CD4-positive, alpha-beta T cell treated with Interleukin-6 at 100 ng/mL for 8 hours (primary cell): ENCODE data around the gene PRDX5.

Experiments
- DNase-seq: peaks from one replicate; pipeline ENCODE4 v3.0.0-alpha.2; 2020; ENCODE audit warnings: mixed read lengths, low spot score

Gene PRDX5

GRCh38 chr11:64317961-64318765 lies at the start of gene PRDX5:
Gene PRDX5 (plus strand): TSS chr11:64318121. CDS start chr11:64318216, 95 bp downstream.
- DNase-seq, result peak; percentile 97

- DNase-seq, result peak; percentile 39
Observed at GRCh38 chr11:64268893-64269539, 48.9 kb upstream of the PRDX5 start.

DNA sequence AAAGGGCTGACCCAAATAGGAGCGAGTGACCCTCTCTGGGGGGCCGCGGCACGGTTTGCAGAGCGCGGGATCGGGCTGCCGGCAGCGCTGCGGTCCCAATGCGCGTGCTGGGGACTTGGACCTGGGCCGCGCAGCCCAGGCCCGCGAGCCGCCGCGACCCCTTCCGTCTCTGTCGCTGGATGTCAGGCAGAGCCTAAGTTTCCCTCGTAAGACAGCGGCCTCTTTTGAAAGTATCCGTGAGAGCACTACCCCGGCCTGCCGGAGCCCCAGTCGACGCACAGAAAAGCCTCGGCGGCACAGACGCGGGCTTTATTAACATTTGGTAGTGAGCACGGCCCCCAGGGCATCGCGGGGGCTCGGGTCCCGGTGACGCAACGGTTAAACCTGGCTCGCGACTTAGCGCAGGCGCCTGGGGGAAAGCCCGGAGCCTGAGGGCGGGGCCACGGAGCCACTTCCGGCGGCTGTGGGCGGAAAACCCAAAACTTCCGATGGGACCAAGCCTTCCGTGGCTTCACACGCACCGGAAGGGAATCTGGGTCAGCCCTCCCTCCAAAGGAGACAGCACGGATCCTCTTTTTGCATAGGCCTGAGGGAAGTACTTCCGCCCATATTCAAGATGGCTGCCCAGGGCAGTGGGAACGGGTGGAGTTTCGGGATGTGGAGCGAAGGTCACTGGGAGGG lies 48.2 kb upstream of the PRDX5 start:
- peak; percentile 98 for DNase-seq

DNA sequence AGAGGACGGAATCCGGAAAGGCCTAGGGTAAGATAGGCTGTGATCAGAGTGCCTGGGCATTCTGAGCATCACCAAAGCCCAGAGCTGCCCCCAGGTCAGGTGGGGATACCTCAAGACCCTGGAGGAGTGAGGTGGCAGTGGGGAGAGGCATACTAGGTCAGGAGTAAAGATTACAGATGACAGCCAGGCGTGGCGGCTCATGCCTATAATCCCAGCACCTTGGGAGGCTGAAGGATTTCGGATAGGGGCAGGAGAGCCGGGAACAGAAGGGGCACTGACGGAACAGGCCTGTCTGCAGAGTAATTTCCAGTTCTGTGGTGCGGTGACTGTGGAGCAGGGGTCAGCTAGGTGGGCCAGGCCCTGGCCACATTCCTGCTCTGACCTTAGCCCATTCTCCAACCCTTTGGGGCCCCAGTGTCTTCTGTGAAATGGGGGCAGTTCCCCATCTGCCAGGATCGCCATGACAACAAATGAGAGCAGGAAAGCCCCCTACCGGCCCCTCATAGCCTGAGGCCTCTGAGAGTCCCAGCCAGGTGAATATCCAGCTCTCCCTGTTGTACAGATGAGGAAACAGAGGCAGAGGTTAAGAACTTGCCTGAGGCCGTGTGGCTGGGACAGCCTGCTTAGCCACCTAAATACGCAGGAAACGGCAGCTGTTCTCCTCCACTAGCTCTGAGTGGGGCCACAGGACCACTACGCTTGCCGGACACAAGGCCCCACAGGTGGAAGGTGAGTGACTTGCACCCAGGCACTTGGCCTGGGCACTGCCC lies 42.7 kb upstream of the PRDX5 start:
- DNase-seq, result no peak

GRCh38 chr11:64275841-64276240 lies 42.1 kb upstream of the PRDX5 start:
- DNase-seq, result no peak

DNA sequence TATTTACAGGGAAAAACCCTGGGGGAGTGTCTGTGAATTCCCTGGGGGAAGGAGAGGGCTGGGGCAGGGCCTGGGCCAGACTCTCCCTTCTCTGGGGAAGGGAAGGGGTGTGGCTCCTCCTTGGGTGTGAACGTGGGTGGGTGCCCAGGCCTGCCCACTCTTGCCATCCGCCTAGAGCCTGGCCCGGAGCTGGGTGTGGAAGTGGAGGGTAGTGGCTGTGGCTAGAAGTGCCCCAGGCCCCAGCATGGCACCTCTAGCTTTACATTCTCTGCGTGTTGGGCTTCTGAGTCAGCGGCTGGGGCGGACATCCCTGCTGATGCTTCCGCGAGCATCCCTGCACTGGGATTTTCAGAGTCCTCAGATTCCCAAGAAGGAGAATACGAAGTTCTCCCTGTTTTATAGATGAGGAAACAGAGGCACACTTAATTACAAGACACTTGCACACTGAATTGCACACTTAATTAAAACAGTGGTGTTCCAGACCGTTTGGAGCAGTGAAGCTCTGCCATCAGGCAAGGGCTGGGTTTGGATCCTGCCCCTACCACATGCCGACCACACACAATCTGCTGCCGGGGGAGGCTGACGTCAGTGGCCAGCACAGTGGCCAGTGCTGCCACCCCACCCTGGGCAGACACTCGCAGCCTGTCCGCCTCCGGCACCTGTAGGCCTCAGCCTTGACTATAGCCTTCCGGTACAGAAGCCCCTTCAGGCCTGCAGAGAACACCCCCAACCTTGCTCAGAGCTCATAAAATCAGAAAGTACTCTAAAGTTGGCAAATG lies 41.1 kb upstream of the PRDX5 start:
- no peak for DNase-seq

DNA sequence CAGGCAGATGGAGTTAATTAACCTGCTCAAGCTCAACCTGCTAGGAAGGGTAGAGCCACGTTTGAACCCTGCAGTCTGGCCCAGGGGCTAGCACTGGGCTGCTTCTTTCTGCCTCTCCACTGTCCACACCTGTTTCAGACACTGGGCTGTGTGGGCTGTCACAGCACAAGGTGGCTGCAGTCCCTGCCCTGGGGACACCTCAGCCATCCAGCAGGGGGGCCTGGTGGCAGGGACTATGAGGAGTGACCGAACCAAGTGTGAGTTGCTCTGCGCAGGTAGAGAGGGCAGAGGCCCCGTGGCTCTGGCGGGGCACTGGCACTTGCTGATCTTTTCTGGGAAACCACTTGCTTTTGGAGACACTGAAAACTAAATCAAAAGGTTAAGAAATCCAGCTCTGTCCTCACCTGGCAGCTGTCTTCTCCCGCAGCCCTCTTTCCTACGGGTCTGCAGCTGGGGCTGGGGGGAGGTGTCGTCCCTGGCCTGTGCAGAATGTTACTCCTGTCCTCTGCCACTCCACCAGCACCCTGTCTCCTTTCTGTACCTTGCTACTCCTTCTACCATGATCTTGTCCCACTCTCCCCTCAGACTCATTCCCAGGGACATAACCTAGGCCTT lies 39.2 kb upstream of the PRDX5 start:
- DNase-seq, result no peak

- DNase-seq, result no peak
Observed at GRCh38 chr11:64281957-64282770, 35.8 kb upstream of the PRDX5 start.

DNA sequence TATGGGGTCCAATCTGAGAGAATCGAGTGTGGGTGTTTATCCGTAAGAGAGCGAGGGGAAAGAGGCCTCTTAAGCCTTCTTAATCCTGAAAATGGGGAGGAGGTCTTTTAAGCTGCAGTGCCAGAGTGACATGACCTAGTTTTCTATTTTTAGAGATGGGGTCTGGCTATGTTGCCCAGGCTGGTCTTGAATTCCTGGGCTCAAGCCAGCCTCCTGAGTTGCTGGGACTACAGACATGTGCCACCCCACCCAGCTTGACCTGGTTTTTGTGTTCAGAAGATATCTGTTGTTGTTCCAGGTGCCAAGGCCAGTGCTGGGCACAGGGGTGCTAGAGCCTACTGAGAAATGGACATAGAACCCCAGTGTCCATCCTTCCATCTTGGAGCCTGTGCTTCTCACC lies 34.8 kb upstream of the PRDX5 start:
- DNase-seq, result no peak

GRCh38 chr11:64284048-64284961 lies 33.6 kb upstream of the PRDX5 start, which contains the start of gene BAD:
Gene BAD (minus strand): TSS chr11:64284665. CDS start chr11:64284368, 297 bp downstream.
- peak; percentile 93 for DNase-seq

DNA sequence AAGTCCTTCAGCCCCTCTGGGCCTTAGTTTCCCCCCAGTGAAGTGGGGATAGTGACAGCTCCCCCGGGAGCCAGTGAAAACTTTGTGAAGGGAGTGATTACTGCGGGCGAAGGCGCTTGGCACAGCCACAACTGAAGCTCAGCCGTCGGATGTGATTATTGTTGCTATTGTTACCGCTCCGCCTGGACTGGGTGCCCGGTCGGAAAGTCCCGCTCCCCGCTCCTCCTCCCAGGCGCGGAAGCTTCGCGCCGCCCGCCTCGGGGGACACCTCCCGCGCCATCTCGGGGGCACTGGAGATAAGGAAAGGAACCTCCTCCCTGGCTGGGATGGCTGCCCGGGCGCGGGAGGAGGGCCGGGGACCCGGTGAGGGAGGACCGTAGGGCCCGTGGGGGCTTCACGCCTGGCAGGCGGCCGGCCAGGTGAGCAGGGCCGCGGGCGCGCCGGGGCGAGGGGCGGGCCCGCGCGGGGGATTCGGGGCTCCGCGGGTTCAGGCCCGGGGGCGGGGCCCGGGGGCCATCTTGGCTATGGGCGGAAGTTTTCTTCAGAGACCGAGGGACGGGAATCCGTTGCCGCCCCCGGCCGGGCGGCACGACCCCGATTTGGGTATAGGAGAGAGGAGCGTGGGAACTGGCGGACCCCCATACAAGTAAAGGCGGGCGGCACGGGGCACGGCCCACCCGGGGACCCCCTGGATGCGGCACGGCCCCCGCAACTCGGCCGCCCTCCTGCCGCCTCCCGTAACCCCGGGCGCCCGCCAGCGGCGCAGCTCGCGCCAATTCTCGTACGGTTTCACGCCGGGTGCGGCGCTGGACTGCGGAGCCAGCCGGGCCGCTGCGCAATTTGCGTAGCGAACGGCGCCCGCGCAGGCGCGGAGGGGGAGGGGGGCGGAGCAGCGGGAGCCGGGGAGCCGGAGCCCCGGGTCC lies 32.7 kb upstream of the PRDX5 start, which contains the start of gene GPR137:
GPR137 (plus strand) TSS at position 887 of the 923 bp plus-strand sequence. CDS start 677 bp downstream, outside the sequence.
- DNase-seq, result peak; percentile 85

DNA sequence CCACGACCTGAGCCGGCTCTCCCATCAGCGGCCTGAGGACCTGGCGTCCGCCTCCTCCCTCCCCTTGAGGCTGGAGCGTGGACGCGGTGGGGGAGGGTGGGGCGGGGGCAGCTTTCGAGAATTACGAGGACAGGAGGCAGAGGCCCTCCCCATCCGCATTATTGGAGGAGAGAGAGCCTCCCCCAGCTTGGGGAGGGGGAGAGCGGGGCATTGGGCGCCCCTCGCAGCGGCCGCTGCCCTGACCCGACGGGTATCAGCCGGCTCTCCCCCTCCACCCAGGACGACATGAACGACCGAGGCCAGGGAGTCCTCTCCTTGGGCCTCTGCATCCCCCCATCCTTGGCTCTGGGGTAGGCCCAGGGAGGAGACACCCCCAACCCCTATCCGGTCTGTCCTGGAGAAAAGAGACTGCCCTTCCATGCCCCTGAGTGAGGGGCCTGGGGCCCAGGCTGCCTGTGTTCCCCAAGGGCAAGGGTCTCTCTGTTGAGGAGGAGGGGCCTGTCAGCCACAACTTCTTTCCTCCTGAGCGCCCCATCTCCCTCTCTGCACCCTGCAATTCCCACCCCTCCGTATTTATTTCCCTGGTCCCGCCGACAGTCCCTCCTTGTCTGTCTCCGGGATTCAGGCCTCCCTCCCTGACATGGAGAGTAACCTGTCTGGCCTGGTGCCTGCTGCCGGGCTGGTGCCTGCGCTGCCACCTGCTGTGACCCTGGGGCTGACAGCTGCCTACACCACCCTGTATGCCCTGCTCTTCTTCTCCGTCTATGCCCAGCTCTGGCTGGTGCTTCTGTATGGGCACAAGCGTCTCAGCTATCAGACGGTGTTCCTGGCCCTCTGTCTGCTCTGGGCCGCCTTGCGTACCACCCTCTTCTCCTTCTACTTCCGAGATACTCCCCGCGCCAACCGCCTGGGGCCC lies 31.8 kb upstream of the PRDX5 start:
- DNase-seq, result no peak

DNA sequence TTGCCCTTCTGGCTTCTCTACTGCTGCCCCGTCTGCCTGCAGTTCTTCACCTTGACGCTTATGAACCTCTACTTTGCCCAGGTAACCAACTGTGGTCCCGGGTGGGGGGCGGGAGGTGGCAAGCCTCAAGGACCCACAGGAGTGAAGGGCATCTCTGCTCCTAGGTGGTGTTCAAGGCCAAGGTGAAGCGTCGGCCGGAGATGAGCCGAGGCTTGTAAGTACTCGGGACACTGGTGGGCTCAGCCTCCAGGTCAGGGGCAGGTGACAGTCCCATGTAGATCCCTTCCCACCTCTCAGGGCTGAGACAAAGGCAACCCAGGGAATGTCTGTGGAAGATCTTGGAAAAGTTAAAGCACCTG lies 31.1 kb upstream of the PRDX5 start:
- no peak for DNase-seq

- no peak for DNase-seq
Observed at GRCh38 chr11:64287676-64288352, 30.1 kb upstream of the PRDX5 start.

- no peak for DNase-seq
Observed at GRCh38 chr11:64288353-64288750, 29.6 kb upstream of the PRDX5 start.

DNA sequence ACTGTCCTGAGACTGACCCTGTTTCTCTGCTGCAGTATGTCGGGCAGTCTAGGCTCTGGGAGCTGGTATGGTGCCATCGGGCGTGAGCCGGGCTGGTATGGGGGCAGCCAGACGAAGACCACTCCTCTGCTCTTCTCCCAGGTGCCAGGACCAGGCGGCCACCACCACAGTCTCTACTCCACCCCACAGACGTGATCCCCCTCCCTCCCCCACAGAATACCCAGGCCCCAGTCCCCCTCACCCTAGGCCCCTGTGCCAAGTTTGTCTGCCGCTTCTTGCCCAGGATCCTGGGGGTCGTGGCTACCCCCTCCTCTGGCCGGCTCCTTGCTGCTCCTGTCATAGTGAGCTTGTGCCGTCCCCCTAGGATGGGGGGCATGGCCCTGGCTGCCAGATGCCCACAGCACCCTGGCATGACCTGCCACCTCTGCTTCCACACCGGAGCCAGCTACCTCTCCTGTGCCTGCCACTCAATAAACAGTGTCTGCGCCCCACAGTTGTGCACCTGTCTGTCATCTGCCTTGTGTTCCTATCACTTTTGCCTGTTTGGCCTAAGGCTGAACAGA lies 28.8 kb upstream of the PRDX5 start:
- DNase-seq, result no peak
